Measurements from ENCODE around the gene GCN1. TPM values are rescaled to one million over a fixed set of nuclear protein-coding genes. Genes with fewer than 3 reads are reported as not detected.

The GCN1 gene
- polyA plus RNA-seq, 3 donors: 5.0 to 22.1 (median 8.3) TPM

DNA sequence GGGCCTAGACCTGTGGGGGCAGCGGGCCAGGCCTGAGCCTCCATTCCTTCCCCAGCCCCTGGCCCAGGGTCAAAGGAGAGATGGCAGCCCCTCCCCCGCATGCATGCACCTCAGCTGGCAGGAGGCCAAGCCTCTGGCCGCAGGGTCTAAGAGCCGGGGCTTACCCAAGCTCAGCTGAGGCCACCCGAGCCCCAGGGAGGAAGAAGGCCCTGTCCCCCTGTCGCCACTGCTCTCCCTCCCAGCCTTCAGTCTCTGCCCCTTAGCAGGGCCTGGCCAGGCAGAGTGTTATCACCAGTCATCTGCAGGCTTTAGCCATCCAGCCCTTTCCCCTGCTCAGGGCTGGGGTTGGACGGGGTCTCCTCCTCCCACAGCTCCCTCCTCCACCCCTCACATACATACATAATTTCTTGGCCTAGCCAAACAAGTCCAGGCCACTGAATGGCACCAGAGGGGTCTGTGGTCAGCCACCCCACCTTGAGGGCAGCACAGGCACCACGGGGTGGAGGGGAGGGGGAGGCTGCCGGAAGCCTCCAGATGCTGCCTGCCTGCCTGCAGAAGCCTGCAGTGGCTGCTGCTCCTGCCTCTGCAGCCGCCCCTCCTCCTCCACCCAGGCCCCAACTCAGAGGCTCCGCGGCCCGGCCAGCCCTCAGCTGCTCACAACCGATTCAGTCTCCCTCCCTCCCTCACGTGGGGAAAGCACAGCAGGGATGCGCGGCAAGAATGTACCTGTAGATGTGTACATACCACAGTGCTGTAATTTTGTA, 100.7 kb downstream of the GCN1 start:
- Histone ChIP-seq H3K27me3 (ENCODE audit: control insufficient read depth in 2 of 2, insufficient read depth in 2 of 2, low read length in 2 of 2) (no peaks in the 10 kb centered on the region), H3K9ac (ENCODE audit: insufficient read depth, low read length, poor library complexity, severe bottlenecking) (no peak overlapping the region), H3K4me2 (replicated peaks; ENCODE audit: extremely low read depth, low read length, poor library complexity, severe bottlenecking) (no peak overlapping the region), H2AFZ (ENCODE audit: insufficient read depth, low read depth, low read length, poor library complexity, severe bottlenecking) (no peak overlapping the region), H3K4me3 (replicated peaks in 1 of 3; ENCODE audit: low read depth in 2 of 3, low read length in 3 of 3) (no peak overlapping the region), H3K27ac (ENCODE audit: low read depth in 1 of 2, low read length in 2 of 2) (no peak overlapping the region), H3K9me3 (replicated peaks in 1 of 2; ENCODE audit: control insufficient read depth in 1 of 2, insufficient read depth in 1 of 2, low read length in 2 of 2) (no peaks in the 10 kb centered on the region), H3K79me2 (ENCODE audit: insufficient read depth, low read length) (peaks cover 3% of the 10 kb centered on the region), H3K4me1 (ENCODE audit: control insufficient read depth in 1 of 2, insufficient read depth in 2 of 2, low read length in 2 of 2) (no peaks in the 10 kb centered on the region), H4K20me1 (ENCODE audit: insufficient read depth, low read length) (peaks cover 65% of the 10 kb centered on the region), H3K36me3 (replicated peaks in 1 of 2; ENCODE audit: control insufficient read depth in 1 of 2, insufficient read depth in 2 of 2, low read length in 2 of 2) (peaks cover 44% of the 10 kb centered on the region in 2 donors)
- Mint-ChIP-seq H3K36me3 (peaks cover 43 to 53% of the 10 kb centered on the region in 2 donors), H3K4me1 (no peaks in the 10 kb centered on the region), H3K9me3 (no peaks in the 10 kb centered on the region), H3K4me3 (no peak overlapping the region), H3K27me3 (ENCODE audit: low read depth in 3 of 3) (peaks cover 3 to 11% (median 6%) of the 10 kb centered on the region in 3 donors), H3K27ac (peak overlapping the region in 3 of 7 donors; percentile 41 to 55 (median 45))
- intact Hi-C loops (cut with micrococcal nuclease): no loop called here
- 53% methylated on average over 7 of the region's 17 CpGs for WGBS (ENCODE audit: insufficient coverage)
- no peak for TF ChIP-seq CTCF (IDR thresholded peaks at IDR 0.05)
- no peak for DNase-seq

DNA sequence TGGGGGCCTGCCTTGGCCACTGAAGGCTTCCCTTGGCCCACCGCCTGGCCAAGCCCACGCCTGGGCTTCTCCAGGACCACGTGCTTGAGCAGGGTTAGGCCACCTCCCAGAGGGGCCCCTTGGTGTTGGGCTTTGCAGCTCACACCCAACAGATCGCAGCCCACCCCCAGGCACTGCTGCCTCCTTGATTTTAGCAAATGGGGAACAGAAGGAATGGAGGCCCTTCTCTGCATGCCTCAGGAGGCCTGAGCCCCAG, 101.3 kb downstream of the GCN1 start:
- WGBS (ENCODE audit: insufficient coverage): 100% methylated on average over 4 of the region's 4 CpGs
- Histone ChIP-seq H3K9ac (ENCODE audit: insufficient read depth, low read length, poor library complexity, severe bottlenecking) (no peak overlapping the region), H3K36me3 (replicated peaks in 1 of 2; ENCODE audit: control insufficient read depth in 1 of 2, insufficient read depth in 2 of 2, low read length in 2 of 2) (peaks cover 39% of the 10 kb centered on the region in 2 donors)

More for the DNA sequence above, 101.3 kb downstream of the GCN1 start:
- H3K4me1 ChIP-seq (ENCODE audit: control insufficient read depth in 1 of 2, insufficient read depth in 2 of 2, low read length in 2 of 2): no peaks in the 10 kb centered on the region
- peaks cover 5 to 13% (median 7%) of the 10 kb centered on the region in 3 donors for H3K27me3 Mint-ChIP-seq (ENCODE audit: low read depth in 3 of 3)
- H3K79me2 ChIP-seq (ENCODE audit: insufficient read depth, low read length): no peaks in the 10 kb centered on the region
- intact Hi-C loops (cut with micrococcal nuclease): no loop called here
- no peak overlapping the region for H3K4me2 ChIP-seq (replicated peaks; ENCODE audit: extremely low read depth, low read length, poor library complexity, severe bottlenecking)
- H3K27ac ChIP-seq (ENCODE audit: low read depth in 1 of 2, low read length in 2 of 2): no peak overlapping the region
- H2AFZ ChIP-seq (ENCODE audit: insufficient read depth, low read depth, low read length, poor library complexity, severe bottlenecking): no peak overlapping the region
- TF ChIP-seq CTCF (IDR thresholded peaks at IDR 0.05): no peak
- no peaks in the 10 kb centered on the region for H3K27me3 ChIP-seq (ENCODE audit: control insufficient read depth in 2 of 2, insufficient read depth in 2 of 2, low read length in 2 of 2)
- H3K27ac Mint-ChIP-seq: peak overlapping the region in 1 of 7 donors; percentile 36
- H4K20me1 ChIP-seq (ENCODE audit: insufficient read depth, low read length): peaks cover 59% of the 10 kb centered on the region
- H3K4me1 Mint-ChIP-seq: no peaks in the 10 kb centered on the region
- H3K4me3 Mint-ChIP-seq: no peak overlapping the region
- peaks cover 38 to 47% of the 10 kb centered on the region in 2 donors for H3K36me3 Mint-ChIP-seq
- no peak overlapping the region for H3K4me3 ChIP-seq (replicated peaks in 1 of 3; ENCODE audit: low read depth in 2 of 3, low read length in 3 of 3)
- H3K9me3 ChIP-seq (replicated peaks in 1 of 2; ENCODE audit: control insufficient read depth in 1 of 2, insufficient read depth in 1 of 2, low read length in 2 of 2): no peaks in the 10 kb centered on the region
- DNase-seq: no peak
- H3K9me3 Mint-ChIP-seq: no peaks in the 10 kb centered on the region
